Hepatocyte (in vitro differentiated cells): ENCODE results near the gene CCDC74A.

Experiments used
- EZH2 ChIP-seq: fragments of 200-600 bp; sonication (generic); IDR thresholded peaks from 2 replicates; pipeline ENCODE4 v1.6.1; 2016; ENCODE audit warnings: antibody characterized with exemption, mild to moderate bottlenecking, borderline replicate concordance
- EZH2phosphoT487 ChIP-seq: fragments of 200-600 bp; sonication (generic); IDR thresholded peaks from one replicate; pipeline ENCODE4 v1.6.1; 2018; ENCODE audit warnings: antibody characterized with exemption, mild to moderate bottlenecking, low read depth, moderate library complexity; ENCODE audit not compliant: unreplicated experiment, severe bottlenecking
- TF ChIP-seq, protein P1 (sequence below): fragments of 200-600 bp; sonication (generic); IDR thresholded peaks from 2 replicates; pipeline ENCODE4 v1.5.1; 2016; ENCODE audit warnings: antibody characterized with exemption, mild to moderate bottlenecking; ENCODE audit not compliant: poor library complexity

DNA sequence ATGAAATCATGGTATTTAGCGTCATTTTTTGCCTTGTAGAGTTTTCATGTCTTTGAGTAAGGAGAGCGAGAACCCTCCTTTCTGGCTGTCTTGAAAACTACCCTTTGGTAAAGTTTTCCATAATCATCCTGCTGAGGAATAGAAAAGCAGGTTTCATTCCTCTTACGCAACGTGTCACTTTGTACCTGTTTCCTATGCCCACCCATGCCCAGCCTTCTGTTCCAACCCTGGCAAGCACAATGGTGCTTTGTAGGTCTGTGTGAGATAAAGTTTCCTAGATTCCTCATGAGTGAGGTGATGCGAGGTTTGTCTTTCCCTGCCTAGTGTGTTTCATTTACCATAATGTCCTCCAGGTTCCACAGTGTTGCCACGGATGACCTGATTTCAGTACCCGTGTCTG, 29.3 kb downstream of the CCDC74A start:
- TF ChIP-seq, protein P1, sequence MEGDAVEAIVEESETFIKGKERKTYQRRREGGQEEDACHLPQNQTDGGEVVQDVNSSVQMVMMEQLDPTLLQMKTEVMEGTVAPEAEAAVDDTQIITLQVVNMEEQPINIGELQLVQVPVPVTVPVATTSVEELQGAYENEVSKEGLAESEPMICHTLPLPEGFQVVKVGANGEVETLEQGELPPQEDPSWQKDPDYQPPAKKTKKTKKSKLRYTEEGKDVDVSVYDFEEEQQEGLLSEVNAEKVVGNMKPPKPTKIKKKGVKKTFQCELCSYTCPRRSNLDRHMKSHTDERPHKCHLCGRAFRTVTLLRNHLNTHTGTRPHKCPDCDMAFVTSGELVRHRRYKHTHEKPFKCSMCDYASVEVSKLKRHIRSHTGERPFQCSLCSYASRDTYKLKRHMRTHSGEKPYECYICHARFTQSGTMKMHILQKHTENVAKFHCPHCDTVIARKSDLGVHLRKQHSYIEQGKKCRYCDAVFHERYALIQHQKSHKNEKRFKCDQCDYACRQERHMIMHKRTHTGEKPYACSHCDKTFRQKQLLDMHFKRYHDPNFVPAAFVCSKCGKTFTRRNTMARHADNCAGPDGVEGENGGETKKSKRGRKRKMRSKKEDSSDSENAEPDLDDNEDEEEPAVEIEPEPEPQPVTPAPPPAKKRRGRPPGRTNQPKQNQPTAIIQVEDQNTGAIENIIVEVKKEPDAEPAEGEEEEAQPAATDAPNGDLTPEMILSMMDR = no peak
- no peak for TF ChIP-seq EZH2
- no peak for TF ChIP-seq EZH2phosphoT487
